K562 (cell line): Measurements from ENCODE around the gene LRRC27. TPM values are rescaled to one million over a fixed set of nuclear protein-coding genes. Genes with fewer than 3 reads are reported as not detected.
A peak's percentile ranks its signal among the peaks of the same experiment; 100 is the strongest.

ENCODE experiments used
- MGA ChIP-seq: fragments of 450-650 bp; IDR thresholded peaks from 2 replicates; pipeline ENCODE4 v1.6.1; 2016; ENCODE audit warnings: mild to moderate bottlenecking, moderate library complexity
- USF2 ChIP-seq: sonication (generic); formaldehyde crosslinking; IDR thresholded peaks from 2 replicates; pipeline ENCODE4 v1.5.0; 2020; ENCODE audit warnings: missing genetic modification reagents
- polyA plus RNA-seq, 8 experiments: library from polyadenylated mRNA; depleted of rRNA in 4 of 8; stranded (reverse) in 5 of 8; unstranded in 3 of 8; fragments of >200 nt; fragmentation: Nextera tagmentation in 2 of 8; fragmentation: Illumina TruSeq in 1 of 8; extraction: Ambion mirVana in 2 of 8; extraction: Trizol in 1 of 8; gene quantifications; 2 replicates each; pipeline versions ENCODE4 v1.2.1 to v1.2.3, GENCODE V29; 2011 to 2014; ENCODE audit warnings: inconsistent platforms in 1 of 8, missing spikeins in 1 of 8
- total RNA-seq, 7 experiments: library from RNA; depleted of rRNA in 6 of 7; stranded (reverse); fragments of >200 nt in 6 of 7; fragmentation: Illumina TruSeq in 2 of 7; extraction: Trizol in 2 of 7; gene quantifications; 2 replicates each; pipeline versions ENCODE4 v1.2.1 to v1.2.3, GENCODE V29; 2011 to 2021; ENCODE audit warnings: low replicate concordance in 1 of 7

The LRRC27 gene
- total and polyA plus RNA-seq, 9 of the 15 experiments (the other 6 are each of a cell fraction or from before 2014, with no cell fraction given), result 0.10 to 2.7 (median 1.4) TPM

GRCh38 chr10:132388891-132389432 lies 57.0 kb downstream of the LRRC27 start (continued):
- TF ChIP-seq MGA, result no peak
- 0 out of 2 replicates have a peak, but pooled peaks have one; percentile 9 for TF ChIP-seq USF2 (CRISPR knock-in tag)
